Body of pancreas (tissue), 4 donors: ENCODE results near the gene RNF130. TPM values are rescaled to one million over a fixed set of nuclear protein-coding genes. Genes with fewer than 3 reads are reported as not detected.

Source experiments
- ATAC-seq: fragments of 150-250 bp; one replicate; pipeline ENCODE4 v1.9.1; 2016
- DNase-seq, 4 donors: peaks; one replicate each; pipeline ENCODE4 v3.0.0-alpha.2; 2019
- H3K27ac ChIP-seq, 4 donors: fragments of 200-600 bp; sonication (generic); 1 replicate in 3 of 4; 2 replicates in 1 of 4; pipeline versions ENCODE4 v1.5.1 to v1.6.1; 2016 to 2019; ENCODE audit warnings: mild to moderate bottlenecking in 1 of 4, mixed read lengths in 1 of 4, moderate library complexity in 1 of 4
- H3K27me3 ChIP-seq, 2 donors: fragments of 200-600 bp; sonication (generic); one replicate each; pipeline ENCODE4 v1.6.0; 2016; ENCODE audit warnings: mild to moderate bottlenecking in 1 of 2
- H3K36me3 ChIP-seq, 2 donors: fragments of 200-600 bp; sonication (generic); replicated peaks in 1 of 2; 2 replicates each; pipeline ENCODE4 v1.5.1; 2016; ENCODE audit warnings: low read depth in 2 of 2; ENCODE audit not compliant: insufficient read depth in 1 of 2
- H3K4me1 ChIP-seq: fragments of 200-600 bp; sonication (generic); one replicate; pipeline ENCODE4 v1.6.0; 2016
- H3K4me3 ChIP-seq, 2 donors: fragments of 200-600 bp; sonication (generic); 1 replicate in 1 of 2; 2 replicates in 1 of 2; pipeline ENCODE4 v1.5.1; 2016 to 2019
- H3K9me3 ChIP-seq, 3 donors: fragments of 200-600 bp; sonication (generic); 1 replicate in 2 of 3; 2 replicates in 1 of 3; pipeline ENCODE4 v1.5.1; 2016
- POLR2A ChIP-seq, 3 donors: fragments of 450-650 bp; IDR thresholded peaks; one replicate each; pipeline ENCODE4 v1.6.1; 2016; ENCODE audit warnings: antibody characterized with exemption in 3 of 3, mild to moderate bottlenecking in 2 of 3
- WGBS, 2 donors: methylation state at CpG; one replicate each; pipeline ENCODE4 v1.1.5; 2017; 5-methylcytosine and 5-hydroxymethylcytosine counted together
- intact Hi-C: fragments of 100-400 bp; cut with DNase I; formaldehyde crosslinking; loops from one replicate; pipeline ENCODE4 v1.15.1; 2023
- total RNA-seq, 2 donors: library from RNA; depleted of rRNA; stranded (reverse); fragments of >200 nt; gene quantifications; one replicate each; pipeline ENCODE4 v1.1.0, GENCODE V29; 2016
- TF ChIP-seq, protein P1 (sequence below), 7 experiments: fragments of 450-650 bp in 4 of 7; fragments of 200-600 bp in 3 of 7; sonication (generic) in 3 of 7; IDR thresholded peaks; one replicate each; pipeline ENCODE4 v1.5.1; 2016 to 2019; ENCODE audit warnings: antibody characterized with exemption in 7 of 7

Gene RNF130
- total RNA-seq, 2 donors from 2014 or later = 32.3 to 58.9 TPM

DNA sequence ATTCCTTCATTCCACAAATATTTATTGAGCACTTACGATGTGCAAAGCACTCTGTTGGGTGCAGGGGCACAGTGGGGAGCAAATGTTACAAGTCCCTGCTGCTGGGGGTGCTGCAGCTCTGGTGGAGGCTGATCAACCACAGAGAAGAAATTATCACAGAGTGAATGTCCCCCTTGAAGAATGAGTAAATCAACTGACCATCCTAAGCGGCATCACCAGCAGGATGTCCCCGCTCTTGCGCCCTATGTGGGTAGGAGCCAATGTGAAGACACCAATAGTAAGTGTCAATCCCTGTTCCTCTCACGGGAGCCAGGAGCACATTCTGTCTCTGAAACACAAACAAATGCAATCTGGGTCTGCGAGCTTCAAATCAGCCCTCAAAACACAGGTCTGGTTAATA lies 116.5 kb downstream of the RNF130 start:
- H3K27ac ChIP-seq = no peak overlapping the region
- TF ChIP-seq POLR2A (IDR thresholded peaks at IDR 0.05) = no peak
- TF ChIP-seq, protein P1, sequence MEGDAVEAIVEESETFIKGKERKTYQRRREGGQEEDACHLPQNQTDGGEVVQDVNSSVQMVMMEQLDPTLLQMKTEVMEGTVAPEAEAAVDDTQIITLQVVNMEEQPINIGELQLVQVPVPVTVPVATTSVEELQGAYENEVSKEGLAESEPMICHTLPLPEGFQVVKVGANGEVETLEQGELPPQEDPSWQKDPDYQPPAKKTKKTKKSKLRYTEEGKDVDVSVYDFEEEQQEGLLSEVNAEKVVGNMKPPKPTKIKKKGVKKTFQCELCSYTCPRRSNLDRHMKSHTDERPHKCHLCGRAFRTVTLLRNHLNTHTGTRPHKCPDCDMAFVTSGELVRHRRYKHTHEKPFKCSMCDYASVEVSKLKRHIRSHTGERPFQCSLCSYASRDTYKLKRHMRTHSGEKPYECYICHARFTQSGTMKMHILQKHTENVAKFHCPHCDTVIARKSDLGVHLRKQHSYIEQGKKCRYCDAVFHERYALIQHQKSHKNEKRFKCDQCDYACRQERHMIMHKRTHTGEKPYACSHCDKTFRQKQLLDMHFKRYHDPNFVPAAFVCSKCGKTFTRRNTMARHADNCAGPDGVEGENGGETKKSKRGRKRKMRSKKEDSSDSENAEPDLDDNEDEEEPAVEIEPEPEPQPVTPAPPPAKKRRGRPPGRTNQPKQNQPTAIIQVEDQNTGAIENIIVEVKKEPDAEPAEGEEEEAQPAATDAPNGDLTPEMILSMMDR (IDR thresholded peaks at IDR 0.05) = no peak
- H3K27me3 ChIP-seq = no peaks in the 10 kb centered on the region
- no peak for DNase-seq
- no peak overlapping the region for H3K4me3 ChIP-seq
- intact Hi-C loops = no loop called here
- no peaks in the 10 kb centered on the region for H3K36me3 ChIP-seq
- no peaks in the 10 kb centered on the region for H3K4me1 ChIP-seq
- no peak for ATAC-seq
- WGBS, 2 donors = 94 to 97% methylated on average over 6 of the region's 6 CpGs
- H3K9me3 ChIP-seq = no peaks in the 10 kb centered on the region

GRCh38 chr5:179954434-179954833 lies 117.1 kb downstream of the RNF130 start:
- no peaks in the 10 kb centered on the region for H3K36me3 ChIP-seq
- WGBS, 2 donors = 95 to 96% methylated on average over 6 of the region's 6 CpGs

GRCh38 chr5:179953987-179954386 lies 117.6 kb downstream of the RNF130 start:
- ATAC-seq (no peak), DNase-seq (no peak)
- H3K36me3 ChIP-seq = no peaks in the 10 kb centered on the region
- TF ChIP-seq, protein P1 (IDR thresholded peaks at IDR 0.05) = no peak
- TF ChIP-seq POLR2A (IDR thresholded peaks at IDR 0.05) = no peak
- H3K4me1 ChIP-seq = no peaks in the 10 kb centered on the region
- no peaks in the 10 kb centered on the region for H3K9me3 ChIP-seq
- no peak overlapping the region for H3K4me3 ChIP-seq
- H3K27ac ChIP-seq = no peak overlapping the region
- 94 to 97% methylated on average over 4 of the region's 4 CpGs for WGBS, 2 donors
- no peaks in the 10 kb centered on the region for H3K27me3 ChIP-seq
- intact Hi-C loops = no loop called here

More at GRCh38 chr5:179954434-179954833, 117.1 kb downstream of the RNF130 start:
- Histone ChIP-seq H3K27me3 (no peaks in the 10 kb centered on the region), H3K9me3 (no peaks in the 10 kb centered on the region), H3K4me3 (no peak overlapping the region), H3K27ac (no peak overlapping the region), H3K4me1 (no peaks in the 10 kb centered on the region)
- intact Hi-C loops = no loop called here
- TF ChIP-seq, protein P1 (IDR thresholded peaks at IDR 0.05) = no peak
- no peak for TF ChIP-seq POLR2A (IDR thresholded peaks at IDR 0.05)
- ATAC-seq (no peak), DNase-seq (no peak)

- WGBS, 2 donors = 86 to 92% methylated on average over 13 of the region's 13 CpGs
- no peaks in the 10 kb centered on the region for H3K27me3 ChIP-seq
These were observed 134.4 kb downstream of the RNF130 start for GRCh38 chr5:179936976-179937681.

More at GRCh38 chr5:179936976-179937681, 134.4 kb downstream of the RNF130 start:
- Histone ChIP-seq H3K4me3 (no peak overlapping the region), H3K9me3 (no peaks in the 10 kb centered on the region), H3K4me1 (no peaks in the 10 kb centered on the region), H3K27ac (no peak overlapping the region), H3K36me3 (no peaks in the 10 kb centered on the region)
- no peak for ATAC-seq
- intact Hi-C loops = no loop called here
- DNase-seq = no peak
- TF ChIP-seq, protein P1 (IDR thresholded peaks at IDR 0.05) = no peak
- no peak for TF ChIP-seq POLR2A (IDR thresholded peaks at IDR 0.05)
